SU-DHL-6 (cell line): ENCODE data around the gene CDC27.

Experiments
- EZH2phosphoT487 ChIP-seq: fragments of 200-600 bp; sonication (generic), shearing (Covaris generic); conservative IDR thresholded peaks from 2 replicates; pipeline ENCODE4 v1.6.1; 2018; ENCODE audit warnings: mild to moderate bottlenecking, antibody characterized with exemption, low read length, moderate library complexity, mixed read lengths
- TF ChIP-seq, protein P1 (sequence below): fragments of 200-600 bp; sonication (generic); IDR thresholded peaks from one replicate; pipeline ENCODE4 v1.5.1; 2017; ENCODE audit warnings: antibody characterized with exemption, mild to moderate bottlenecking, low read length, moderate library complexity; ENCODE audit not compliant: insufficient read depth, poor library complexity, severe bottlenecking

GRCh38 chr17:47145351-47145750, 43.7 kb downstream of the CDC27 start:
- TF ChIP-seq, protein P1, sequence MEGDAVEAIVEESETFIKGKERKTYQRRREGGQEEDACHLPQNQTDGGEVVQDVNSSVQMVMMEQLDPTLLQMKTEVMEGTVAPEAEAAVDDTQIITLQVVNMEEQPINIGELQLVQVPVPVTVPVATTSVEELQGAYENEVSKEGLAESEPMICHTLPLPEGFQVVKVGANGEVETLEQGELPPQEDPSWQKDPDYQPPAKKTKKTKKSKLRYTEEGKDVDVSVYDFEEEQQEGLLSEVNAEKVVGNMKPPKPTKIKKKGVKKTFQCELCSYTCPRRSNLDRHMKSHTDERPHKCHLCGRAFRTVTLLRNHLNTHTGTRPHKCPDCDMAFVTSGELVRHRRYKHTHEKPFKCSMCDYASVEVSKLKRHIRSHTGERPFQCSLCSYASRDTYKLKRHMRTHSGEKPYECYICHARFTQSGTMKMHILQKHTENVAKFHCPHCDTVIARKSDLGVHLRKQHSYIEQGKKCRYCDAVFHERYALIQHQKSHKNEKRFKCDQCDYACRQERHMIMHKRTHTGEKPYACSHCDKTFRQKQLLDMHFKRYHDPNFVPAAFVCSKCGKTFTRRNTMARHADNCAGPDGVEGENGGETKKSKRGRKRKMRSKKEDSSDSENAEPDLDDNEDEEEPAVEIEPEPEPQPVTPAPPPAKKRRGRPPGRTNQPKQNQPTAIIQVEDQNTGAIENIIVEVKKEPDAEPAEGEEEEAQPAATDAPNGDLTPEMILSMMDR = no peak
- TF ChIP-seq EZH2phosphoT487 = no peak
